Small intestine (tissue), 7 donors: ENCODE results near the gene CDH2. TPM values are rescaled to one million over a fixed set of nuclear protein-coding genes. Genes with fewer than 3 reads are reported as not detected.

Experiments
- DNase-seq, 2 donors: peaks; one replicate each; pipeline versions ENCODE4 v3.0.0 to v3.0.0-alpha.2; 2013
- FAIRE-seq: peaks from 2 replicates; lab custom pipeline; 2012; peaks lifted over from hg19 to GRCh38; lab: Jason Lieb, UNC
- H3K27ac ChIP-seq, 3 donors: one replicate each; pipeline ENCODE4 v1.5.1; 2013; ENCODE audit warnings: low read length in 2 of 3, mild to moderate bottlenecking in 2 of 3, control low read depth in 1 of 3, inconsistent platforms in 1 of 3, low read depth in 1 of 3, moderate library complexity in 1 of 3
- H3K27me3 ChIP-seq, 3 donors: one replicate each; pipeline ENCODE4 v1.6.1; 2013; ENCODE audit warnings: low read length in 3 of 3, inconsistent platforms in 1 of 3; ENCODE audit not compliant: control insufficient read depth in 3 of 3, insufficient read depth in 3 of 3
- H3K36me3 ChIP-seq, 3 donors: one replicate each; pipeline ENCODE4 v1.6.1; 2013; ENCODE audit warnings: low read length in 3 of 3, inconsistent platforms in 1 of 3, low read depth in 1 of 3, mild to moderate bottlenecking in 1 of 3, moderate library complexity in 1 of 3; ENCODE audit not compliant: control insufficient read depth in 3 of 3, insufficient read depth in 2 of 3
- H3K4me1 ChIP-seq, 3 donors: one replicate each; pipeline ENCODE4 v1.6.1; 2013; ENCODE audit warnings: low read length in 2 of 3, inconsistent platforms in 1 of 3, low read depth in 1 of 3, mild to moderate bottlenecking in 1 of 3, moderate library complexity in 1 of 3; ENCODE audit not compliant: control insufficient read depth in 3 of 3, insufficient read depth in 2 of 3
- H3K4me3 ChIP-seq, 3 donors: one replicate each; pipeline ENCODE4 v1.5.1; 2013; ENCODE audit warnings: low read length in 3 of 3, control low read depth in 1 of 3, inconsistent platforms in 1 of 3, low read depth in 1 of 3, mild to moderate bottlenecking in 1 of 3, moderate library complexity in 1 of 3
- H3K9me3 ChIP-seq, 2 donors: one replicate each; pipeline ENCODE4 v1.6.1; 2013; ENCODE audit warnings: low read depth in 1 of 2, low read length in 1 of 2; ENCODE audit not compliant: control insufficient read depth in 2 of 2, insufficient read depth in 1 of 2
- whole genome bisulfite sequencing, 3 donors: extraction: QIAGEN DNeasy Blood & Tissue Kit; methylation state at CpG; one replicate each; pipeline ENCODE4 v1.1.7; 2013; 5-methylcytosine and 5-hydroxymethylcytosine counted together
- polyA plus RNA-seq, 4 donors: library from polyadenylated mRNA; stranded (reverse) in 3 of 4; unstranded in 1 of 4; fragments of 200-250 nt in 3 of 4; fragments of 120-200 nt in 1 of 4; gene quantifications; one replicate each; pipeline versions ENCODE4 v1.2.1 to v1.2.3, GENCODE V29; 2013
- donor health status: healthy with polysubstance abuse.
- donor health status: control.
- donor health status: control.
- donor health status: Bipolar disorder and iron deficiency.
- donor health status: healthy.

Gene CDH2
- polyA plus RNA-seq, 4 donors, result 1.1 to 8.9 (median 1.5) TPM; not detected in 1

DNA sequence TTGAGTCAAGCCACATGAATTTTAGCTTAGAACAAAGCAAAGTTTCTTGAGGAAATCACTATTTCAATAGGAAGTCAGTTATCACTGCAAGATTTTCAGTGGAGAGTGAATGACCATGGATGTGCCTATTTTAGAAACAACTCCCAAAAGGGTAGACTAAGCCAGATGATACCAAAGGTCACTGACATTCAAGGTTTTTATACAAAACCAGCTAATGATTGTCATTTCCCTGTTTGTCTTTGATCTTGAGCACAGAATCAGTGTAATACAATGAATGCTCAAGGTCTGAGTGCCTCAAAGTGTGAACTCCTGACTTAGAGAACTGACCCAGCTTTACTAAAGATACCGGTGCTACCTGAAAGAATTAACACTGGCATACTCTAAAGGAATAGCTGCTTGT lies 60.5 kb downstream of the CDH2 start:
- H3K27me3 ChIP-seq, result no peaks in the 10 kb centered on the region
- no peak overlapping the region for H3K4me3 ChIP-seq
- WGBS, 3 donors, result 42 to 70% (median 70%) methylated on average over 1 of the region's 1 CpG
- H3K4me1 ChIP-seq, result peaks cover 0 to 5% (median 0%) of the 10 kb centered on the region in 3 donors
- no peaks in the 10 kb centered on the region for H3K9me3 ChIP-seq
- no peak for FAIRE-seq
- no peak for DNase-seq
- no peaks in the 10 kb centered on the region for H3K36me3 ChIP-seq
- no peak overlapping the region for H3K27ac ChIP-seq

DNA sequence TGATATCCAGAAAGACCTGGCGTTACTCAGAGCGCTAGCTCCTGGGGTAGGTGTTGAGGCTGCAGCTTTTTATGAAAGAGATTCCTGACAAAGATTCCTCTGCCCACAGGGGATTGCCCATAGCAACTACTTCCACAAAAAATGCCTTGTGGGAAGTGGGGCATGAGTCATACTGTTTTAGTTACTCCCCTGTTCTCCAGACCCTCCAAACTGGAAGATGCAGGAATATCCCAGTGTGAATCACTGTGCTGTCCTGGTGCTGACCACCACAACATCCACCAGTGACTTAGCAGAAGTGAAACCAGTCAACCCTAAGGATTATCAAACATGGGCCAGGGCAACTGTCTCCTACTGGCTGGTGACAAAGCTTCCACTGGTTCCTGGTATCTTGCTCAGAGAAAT lies 61.8 kb downstream of the CDH2 start:
- peaks cover 0 to 5% (median 0%) of the 10 kb centered on the region in 3 donors for H3K4me1 ChIP-seq
- H3K4me3 ChIP-seq, result no peak overlapping the region
- H3K27ac ChIP-seq, result no peak overlapping the region
- H3K36me3 ChIP-seq, result no peaks in the 10 kb centered on the region
- no peaks in the 10 kb centered on the region for H3K27me3 ChIP-seq
- DNase-seq (no peak), FAIRE-seq (no peak)
- H3K9me3 ChIP-seq, result no peaks in the 10 kb centered on the region
- 91 to 97% (median 93%) methylated on average over 2 of the region's 2 CpGs for WGBS, 3 donors

DNA sequence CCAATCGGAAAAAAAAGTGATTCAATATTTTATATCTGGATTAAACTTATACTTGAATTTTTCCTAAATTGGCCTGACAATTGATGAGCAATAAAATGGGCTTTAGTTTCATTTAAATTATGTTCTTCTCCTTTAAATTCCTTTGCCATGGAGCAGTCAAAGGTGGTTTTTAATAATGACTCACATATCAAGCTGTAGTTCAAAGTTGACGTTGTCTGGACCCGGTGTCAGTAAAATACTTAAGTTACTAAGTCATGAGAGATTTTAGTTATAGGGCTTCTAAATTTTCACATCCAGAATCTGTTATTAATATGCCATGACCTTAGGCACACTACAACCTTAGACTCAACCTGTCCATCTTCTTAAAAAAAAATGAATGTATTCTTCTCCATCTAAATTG lies 62.5 kb downstream of the CDH2 start:
- Histone ChIP-seq H3K4me3 (no peak overlapping the region), H3K27me3 (no peaks in the 10 kb centered on the region), H3K9me3 (no peaks in the 10 kb centered on the region), H3K27ac (no peak overlapping the region), H3K4me1 (peaks cover 0 to 5% (median 0%) of the 10 kb centered on the region in 3 donors), H3K36me3 (no peaks in the 10 kb centered on the region)
- 34 to 58% (median 54%) methylated on average over 3 of the region's 3 CpGs for WGBS, 3 donors
- FAIRE-seq (no peak), DNase-seq (no peak)

DNA sequence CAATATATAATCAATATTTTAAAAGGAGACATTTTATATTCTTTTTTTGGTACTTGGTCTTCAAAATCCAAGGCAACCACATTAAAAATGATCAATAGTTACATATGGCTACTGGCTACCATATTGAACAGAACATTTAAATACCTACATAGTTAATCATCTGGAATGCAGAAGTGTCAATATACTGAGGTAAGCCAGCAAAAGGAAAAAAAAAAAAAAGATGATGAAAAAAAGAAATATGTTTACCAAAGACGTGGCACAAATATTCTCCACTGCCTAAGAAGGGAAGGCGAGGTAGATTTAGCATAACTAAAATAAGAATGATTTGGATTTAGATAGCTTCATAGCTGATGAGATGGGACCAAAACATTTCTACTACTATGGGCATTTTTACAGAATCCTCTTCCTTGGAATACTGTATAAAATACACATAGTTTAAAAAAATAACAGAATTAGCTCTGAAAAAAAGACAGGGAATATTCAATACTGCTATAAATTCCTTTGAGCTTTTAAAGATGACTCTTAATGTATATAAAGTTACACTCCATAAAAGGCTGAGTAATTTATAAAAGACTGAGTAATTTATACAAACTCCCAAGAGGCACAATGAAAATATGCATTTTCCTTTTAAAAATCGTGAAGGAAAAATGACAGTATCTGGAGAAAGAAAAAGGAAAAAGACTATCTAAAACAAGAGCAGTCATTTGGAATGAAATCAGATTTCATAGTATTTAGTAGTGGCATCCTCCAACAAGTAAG lies 63.5 kb downstream of the CDH2 start:
- 71 to 79% (median 74%) methylated on average over 3 of the region's 3 CpGs for WGBS, 3 donors
- DNase-seq, result no peak
- Histone ChIP-seq H3K36me3 (no peaks in the 10 kb centered on the region), H3K9me3 (no peaks in the 10 kb centered on the region), H3K4me3 (no peak overlapping the region), H3K27me3 (no peaks in the 10 kb centered on the region), H3K4me1 (peaks cover 0 to 5% (median 0%) of the 10 kb centered on the region in 3 donors), H3K27ac (no peak overlapping the region)
- FAIRE-seq, result no peak

DNA sequence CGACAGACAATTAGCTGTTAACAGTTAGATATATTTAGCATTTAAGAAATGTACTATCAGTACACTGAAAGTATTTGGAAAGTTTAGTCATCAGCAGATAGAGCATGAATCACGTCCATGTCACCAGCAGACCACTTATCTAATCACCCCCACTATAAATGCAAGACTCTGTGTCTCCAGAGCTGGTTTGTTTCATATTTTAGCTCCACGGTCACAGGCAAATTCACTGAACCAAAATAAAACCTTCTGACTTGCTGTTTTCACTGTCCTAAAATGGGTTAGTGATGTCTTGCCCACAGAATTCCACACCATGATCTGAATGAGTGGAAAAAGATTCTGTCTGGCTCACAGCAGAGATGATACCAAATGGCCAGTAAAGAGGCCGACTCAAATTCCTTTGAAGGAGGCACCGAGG lies 64.9 kb downstream of the CDH2 start:
- no peak for DNase-seq
- Histone ChIP-seq H3K9me3 (no peaks in the 10 kb centered on the region), H3K27ac (no peak overlapping the region), H3K4me1 (peaks cover 0 to 12% (median 0%) of the 10 kb centered on the region in 3 donors), H3K27me3 (no peaks in the 10 kb centered on the region), H3K4me3 (no peak overlapping the region), H3K36me3 (no peaks in the 10 kb centered on the region)
- 32 to 46% (median 32%) methylated on average over 5 of the region's 5 CpGs for WGBS, 3 donors
- no peak for FAIRE-seq

DNA sequence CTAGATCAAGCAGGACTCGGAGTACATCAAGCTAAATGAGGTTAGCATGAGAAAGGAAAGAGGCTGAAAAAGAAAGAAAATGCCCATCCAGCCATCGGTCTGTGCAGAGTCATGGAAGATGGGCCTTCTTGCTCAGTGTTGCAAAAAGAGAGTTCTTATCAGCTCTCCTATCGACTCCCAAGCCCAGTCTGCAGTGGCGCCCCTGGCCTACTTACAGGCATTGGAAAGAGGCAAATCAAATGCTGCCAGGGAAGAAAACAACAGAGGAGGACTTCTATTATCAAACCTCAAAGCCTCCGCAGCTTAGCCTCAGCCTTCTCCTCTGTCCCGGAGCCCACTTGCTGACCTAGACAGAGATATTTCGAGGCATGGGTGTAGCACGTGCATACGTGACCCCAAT lies 66.0 kb downstream of the CDH2 start:
- WGBS, 3 donors, result 88 to 93% (median 90%) methylated on average over 9 of the region's 9 CpGs
- Histone ChIP-seq H3K36me3 (no peaks in the 10 kb centered on the region), H3K27ac (no peak overlapping the region), H3K9me3 (no peaks in the 10 kb centered on the region), H3K4me3 (no peak overlapping the region), H3K4me1 (peaks cover 0 to 12% (median 0%) of the 10 kb centered on the region in 3 donors), H3K27me3 (no peaks in the 10 kb centered on the region)
- DNase-seq (no peak), FAIRE-seq (no peak)

DNA sequence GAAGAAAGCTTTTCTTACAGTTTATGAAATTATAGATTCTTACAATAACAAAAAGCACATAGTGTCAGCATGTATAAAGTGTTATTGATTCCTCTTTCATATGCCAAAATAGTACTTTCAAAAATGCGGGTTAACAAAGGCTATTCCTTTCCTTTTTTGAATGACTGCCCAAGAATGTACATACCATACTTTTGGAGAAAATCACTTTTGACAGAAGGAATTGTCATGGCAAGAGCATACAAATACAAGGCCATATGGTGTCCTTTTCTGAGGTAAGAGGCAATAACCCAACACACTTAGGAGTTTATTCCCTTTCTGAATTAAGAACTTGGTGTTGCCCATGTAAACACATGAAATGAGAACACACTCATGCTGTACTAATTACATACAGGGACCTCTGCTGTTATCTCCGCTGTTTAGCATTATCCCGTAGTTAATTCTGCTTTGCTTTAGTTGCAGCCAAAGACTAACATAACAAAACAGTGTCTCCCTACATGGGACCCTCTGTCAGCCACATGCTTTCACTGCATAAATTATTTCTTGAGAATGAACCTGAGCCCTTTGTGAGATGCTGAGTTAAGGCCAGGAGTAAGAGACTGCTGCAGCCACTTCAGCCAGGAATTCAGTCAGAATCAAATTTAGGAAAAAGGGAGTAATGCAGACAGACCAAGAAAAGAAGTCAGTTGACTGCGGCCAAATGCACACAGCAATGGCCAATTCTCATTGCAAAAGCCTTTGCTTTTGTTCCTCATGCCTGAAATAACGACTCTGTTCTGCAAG lies 67.0 kb downstream of the CDH2 start:
- WGBS, 3 donors, result 77 to 87% (median 86%) methylated on average over 5 of the region's 5 CpGs
- Histone ChIP-seq H3K9me3 (no peaks in the 10 kb centered on the region), H3K36me3 (no peaks in the 10 kb centered on the region), H3K4me1 (peaks cover 0 to 12% (median 0%) of the 10 kb centered on the region in 3 donors), H3K4me3 (no peak overlapping the region), H3K27ac (no peak overlapping the region), H3K27me3 (no peaks in the 10 kb centered on the region)
- FAIRE-seq (no peak), DNase-seq (no peak)

DNA sequence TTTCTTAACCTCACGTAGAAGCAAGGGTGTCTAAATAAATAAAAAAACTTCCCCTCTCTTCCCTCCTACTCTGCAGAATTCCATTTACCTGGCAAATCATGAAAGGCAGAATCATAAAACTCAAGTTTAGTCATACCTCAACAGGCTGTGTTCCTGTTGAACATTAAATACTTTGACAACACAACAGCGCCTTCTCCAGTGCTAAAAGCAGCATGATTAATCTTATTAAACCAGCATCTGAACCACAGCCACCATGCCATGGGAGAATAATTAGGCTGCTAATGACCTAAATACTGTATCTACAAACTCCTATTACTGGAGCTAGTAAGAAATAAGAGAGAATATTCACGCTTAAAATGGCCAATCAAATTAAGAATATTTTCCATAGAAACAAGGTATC lies 68.1 kb downstream of the CDH2 start:
- FAIRE-seq, result no peak
- no peaks in the 10 kb centered on the region for H3K27me3 ChIP-seq
- H3K4me3 ChIP-seq, result no peak overlapping the region
- H3K4me1 ChIP-seq, result peaks cover 0 to 12% (median 0%) of the 10 kb centered on the region in 3 donors
- no peak overlapping the region for H3K27ac ChIP-seq
- DNase-seq, result peak in 1 of 2 donors; percentile 35
- 25 to 42% (median 39%) methylated on average over 3 of the region's 3 CpGs for WGBS, 3 donors
- no peaks in the 10 kb centered on the region for H3K36me3 ChIP-seq
- no peaks in the 10 kb centered on the region for H3K9me3 ChIP-seq
